GM19240 (cell line): ENCODE data around the gene HPDL.
"Not testable (repeated sequence)": the region's sequence is repeated elsewhere in the genome, so short reads cannot be mapped to it uniquely, and the experiment has no call there.

Experiments
- DNase-seq: peaks from one replicate; pipeline ENCODE4 v3.0.0; 2011; ENCODE audit warnings: low spot score; ENCODE audit not compliant: insufficient read length

The HPDL gene

DNA sequence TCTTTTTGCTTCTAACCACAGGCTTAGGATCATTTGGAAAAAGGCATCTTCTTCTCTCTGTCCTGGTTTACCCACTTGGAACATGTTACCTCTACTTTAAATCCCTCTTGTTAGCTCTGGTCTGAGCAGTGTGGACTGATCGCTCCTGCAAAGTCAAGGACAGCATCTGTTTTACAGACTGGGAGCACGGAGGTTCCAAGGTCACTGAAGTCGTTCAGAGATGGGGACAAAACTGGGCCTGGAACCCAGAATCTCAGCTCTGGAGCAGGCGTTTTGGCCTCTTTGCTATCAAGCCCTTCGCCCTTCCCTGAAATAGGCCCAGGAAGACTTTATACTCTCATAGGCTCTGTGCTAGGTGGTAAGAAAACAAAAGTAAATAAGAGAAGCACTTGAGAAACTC, 24.8 kb downstream of the HPDL start:
- no peak for DNase-seq

DNA sequence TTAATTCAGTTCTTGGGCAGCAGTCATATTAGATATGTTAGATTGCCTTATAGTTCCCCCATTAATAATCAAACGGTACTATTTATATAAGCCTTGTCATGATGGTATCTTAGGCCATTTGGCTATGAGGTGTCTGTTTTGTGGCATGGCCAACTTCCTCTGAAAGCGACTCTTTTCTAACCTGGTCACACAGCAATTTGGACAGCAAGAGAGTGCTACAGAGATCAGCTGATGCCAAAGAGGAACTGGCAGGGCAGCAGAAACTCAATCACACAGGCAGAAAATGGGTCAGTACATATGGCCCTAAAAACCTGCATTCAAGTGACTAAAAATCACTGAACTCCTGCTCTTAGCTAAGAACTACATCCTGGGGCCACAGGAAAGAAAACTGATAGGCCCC, 27.0 kb downstream of the HPDL start:
- DNase-seq: no peak

DNA sequence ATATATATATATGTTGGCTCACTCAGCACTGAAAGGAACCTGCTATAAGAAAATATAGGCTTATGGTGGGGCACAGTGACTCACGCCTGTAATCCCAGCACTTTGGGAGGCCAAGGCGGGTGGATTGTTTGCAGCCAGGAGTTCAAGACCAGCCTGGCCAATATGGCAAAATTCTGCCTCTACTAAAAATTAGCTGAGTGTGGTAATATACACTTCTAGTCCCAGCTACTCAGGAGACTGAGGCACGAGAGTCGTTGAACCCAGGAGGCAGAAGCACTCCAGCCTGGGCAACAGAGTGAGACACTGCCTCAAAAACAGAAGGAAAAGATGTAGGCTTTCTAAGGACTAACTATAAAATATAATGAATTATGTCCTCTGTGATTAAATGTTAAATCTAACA, 28.1 kb downstream of the HPDL start:
- no peak for DNase-seq

DNA sequence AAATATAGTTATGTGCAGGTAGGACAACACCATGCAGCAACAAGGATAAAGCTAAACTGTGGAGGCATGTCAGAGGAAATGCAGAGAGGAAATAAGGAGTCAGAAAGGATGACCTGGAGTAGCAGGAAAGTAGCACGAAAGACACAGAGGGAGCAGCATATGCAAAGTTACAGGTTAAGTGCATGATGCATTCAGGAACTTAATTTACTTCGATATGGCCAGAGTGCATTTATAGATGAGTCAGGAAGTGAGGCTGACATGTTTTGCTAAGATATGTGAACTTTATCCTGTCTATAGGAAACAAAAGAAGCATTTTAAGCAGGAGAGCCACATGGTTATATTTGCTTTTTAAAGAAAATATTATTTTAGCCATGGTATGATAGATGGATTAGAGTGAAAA, 29.0 kb downstream of the HPDL start:
- no peak for DNase-seq

DNA sequence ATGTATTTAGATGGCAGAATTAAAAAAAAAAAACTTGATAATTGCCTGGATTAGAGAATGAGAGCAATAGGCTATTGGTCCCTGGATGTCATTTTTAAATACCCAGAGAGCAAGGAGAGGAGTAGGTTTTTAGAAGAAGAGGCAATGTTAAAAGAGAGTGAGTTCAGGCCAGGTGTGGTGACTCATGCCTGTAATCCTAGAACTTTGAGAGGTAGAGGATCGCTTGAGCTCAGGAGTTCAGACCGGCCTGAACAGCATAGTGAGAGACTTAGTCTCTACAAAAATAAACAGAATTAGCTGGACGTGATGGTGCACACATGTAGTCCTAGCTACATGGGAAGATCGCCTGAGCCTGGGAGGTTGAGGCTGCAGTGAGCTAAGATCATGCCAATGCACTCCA, 29.5 kb downstream of the HPDL start:
- no peak for DNase-seq

DNA sequence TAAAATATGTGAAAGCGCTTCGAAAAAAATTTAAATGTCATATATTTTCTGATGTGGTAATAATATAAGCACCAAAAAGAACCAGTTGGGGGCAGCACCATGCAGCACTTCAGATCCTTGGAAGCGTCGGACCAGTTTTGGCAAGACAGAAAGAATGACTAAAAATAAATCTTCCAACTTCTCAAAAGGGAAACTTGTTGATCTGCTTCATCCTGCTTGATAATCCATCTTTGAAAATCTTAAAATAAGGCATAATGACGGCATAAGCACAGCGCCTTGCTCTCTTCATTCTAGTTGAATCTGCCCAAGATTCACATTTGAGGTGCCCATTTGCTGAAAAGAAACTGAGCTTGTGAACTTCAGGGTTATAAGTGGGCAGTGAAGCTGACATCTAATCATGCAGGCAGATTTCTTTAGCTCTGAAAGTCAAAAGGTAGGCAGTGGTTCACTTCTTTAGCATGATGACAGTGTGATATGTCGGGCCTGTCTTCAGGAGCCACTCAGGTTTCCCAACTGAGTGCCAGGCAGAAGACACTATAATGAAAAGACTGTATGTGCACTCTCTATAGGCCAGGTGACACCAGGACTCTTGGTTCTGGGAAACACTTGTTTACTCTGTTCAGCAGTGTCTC, 33.3 kb downstream of the HPDL start:
- DNase-seq: no peak

DNA sequence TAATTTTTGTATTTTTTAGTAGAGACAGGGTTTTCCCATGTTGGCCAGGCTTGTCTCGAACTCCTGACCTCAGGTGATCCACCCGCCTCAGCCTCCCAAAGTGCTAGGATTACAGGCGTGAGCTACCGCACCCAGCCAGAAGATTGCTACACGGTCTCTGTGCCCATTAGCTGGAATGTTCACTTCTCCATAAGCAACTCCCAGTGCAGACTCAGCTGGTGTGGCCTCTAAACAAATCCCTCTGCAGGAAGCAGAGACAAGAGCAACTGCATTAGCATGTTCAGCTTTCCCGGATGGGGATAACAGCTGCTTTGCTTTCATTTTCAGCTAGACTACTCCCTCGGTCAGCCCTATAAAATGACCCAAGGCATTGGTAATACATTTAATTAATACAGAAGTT, 34.3 kb downstream of the HPDL start:
- not testable (repeated sequence) for DNase-seq

DNA sequence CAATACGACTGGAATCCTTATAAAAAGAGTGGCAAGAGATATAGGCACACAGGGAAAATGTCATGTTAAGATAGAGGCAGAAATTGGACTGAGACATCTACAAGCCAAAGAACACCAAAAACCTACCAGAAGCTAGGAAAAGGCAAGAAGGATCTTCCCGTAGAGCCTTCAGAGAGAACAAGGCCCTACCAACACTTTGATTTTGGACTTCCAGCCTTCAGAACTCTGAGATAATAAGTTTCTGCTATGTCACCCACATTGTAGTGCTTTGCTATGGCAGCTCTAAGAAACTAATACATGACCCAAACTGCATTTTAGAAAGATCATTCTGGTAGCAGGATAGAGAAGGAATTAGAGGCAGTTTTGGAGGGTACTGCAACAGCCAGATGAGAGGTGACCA, 37.6 kb downstream of the HPDL start:
- DNase-seq: no peak

DNA sequence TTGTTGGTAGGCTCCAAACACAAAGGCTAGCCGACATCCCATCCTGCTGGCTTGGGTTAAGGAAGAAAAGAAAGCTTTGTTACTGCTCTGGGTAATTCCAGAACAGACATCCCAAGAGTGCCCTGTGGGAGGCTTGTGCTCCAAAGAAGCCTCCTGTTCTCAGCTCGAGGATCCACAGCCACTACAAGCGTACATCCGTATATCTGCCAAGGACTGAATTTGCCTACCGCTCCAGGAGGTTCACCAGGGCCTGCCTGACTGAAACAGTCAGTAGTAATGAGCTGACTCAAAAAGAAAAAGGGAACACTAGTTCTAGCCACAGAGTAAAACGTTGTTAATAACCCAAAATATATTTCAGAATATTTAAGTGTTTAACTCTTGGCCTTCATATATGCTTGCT, 38.4 kb downstream of the HPDL start:
- DNase-seq: no peak

DNA sequence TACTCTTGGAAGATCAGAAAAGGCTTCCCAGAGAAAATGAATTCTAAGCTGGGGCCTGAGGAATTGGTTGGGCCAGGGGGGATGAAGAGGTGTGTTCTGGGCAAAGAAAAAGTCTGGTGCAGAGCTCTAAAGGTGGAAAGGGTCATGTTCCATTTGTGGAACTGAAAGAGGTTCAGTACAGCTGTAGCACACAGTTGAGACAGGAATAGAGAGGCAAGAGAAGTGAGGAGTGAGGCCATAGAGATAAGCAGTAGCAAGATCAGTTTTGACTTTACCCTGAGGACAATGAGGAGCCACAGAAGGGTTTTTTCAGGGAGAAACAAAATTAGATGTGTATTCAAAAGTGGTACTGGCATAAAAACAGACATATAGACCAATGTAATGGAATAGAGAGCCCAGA, 43.9 kb downstream of the HPDL start:
- DNase-seq: no peak

DNA sequence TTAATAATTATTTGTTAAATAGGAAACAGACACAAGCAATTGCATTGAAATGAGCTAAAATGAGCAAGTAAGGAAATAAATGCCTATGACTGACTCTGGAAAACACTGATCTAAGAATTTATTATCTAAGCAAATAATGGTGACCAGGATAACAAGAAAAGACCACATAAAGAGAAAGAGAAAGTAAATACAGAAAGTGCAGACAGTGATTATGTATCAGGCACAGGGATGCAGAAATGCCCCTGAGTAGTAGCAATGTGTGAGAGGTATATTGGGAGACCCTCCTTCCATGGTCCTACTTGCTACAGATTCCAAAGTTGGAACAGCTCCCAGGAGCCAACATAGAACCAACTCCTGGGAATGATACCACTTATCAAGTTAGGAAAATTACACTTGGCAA, 46.9 kb downstream of the HPDL start:
- DNase-seq: no peak

DNA sequence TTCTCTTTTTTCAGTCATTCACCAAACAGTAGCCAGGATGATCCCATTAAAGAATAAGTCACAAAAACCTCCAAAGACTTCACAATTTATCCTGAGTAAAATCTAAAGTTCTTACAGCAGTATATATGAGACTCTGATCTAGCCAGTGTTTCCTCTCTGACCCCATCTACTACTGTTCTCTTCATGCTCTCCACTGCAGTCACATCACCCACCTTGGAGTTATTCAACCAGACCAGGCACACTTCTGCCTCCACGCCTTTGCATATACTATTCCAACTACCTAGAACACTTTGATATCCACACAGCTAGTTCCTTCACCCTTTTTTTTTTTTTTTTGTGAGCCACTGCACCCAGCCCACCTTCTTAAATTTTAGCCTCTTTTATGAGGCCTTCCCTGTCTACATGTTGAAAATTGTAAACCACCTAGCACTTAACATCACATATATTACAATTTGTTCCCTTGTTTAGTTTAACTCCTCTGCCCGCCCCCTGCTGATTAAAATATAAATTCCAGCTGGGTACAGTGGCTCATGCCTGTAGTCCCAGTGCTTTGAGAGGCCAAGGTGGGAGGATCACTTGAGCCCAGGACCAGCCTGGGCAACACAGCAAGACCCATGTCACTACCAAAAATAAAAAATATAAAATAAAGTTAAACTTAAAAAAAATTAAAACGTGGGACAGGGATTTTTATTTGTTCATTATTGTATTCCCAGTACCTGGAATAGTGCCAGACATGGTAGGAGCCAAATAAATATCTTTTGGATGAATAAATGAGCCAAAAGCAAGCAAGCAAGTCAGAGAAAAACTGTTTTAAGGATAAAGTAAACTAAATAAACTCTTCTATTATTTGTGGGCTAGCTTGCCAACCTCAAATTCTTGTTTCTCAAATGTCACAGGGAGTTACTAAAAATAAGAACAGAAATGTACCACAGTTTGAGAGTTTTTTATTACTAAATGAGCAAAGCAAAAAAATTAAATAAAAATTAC, 48.7 kb downstream of the HPDL start:
- DNase-seq: no peak

DNA sequence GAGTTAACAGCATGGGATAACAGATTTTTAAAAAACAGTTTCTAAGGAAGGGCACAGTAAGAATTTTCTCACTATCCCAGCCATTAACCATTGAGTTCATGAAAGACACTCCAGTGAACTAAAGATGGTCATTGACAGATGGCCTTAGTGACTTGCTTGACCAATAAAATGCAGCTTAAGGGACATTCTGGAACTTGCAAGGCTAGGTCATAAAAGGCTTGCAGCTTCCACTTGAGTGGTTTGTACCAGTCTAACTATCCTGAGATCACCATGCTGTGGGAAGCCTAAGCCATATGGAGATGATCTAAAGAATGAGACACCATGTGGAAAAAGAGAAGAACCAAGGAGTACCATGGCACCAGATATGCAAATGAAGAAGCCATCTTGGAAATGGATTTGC, 51.5 kb downstream of the HPDL start:
- DNase-seq: no peak
